Spleen (tissue), 7 donors: ENCODE data around the gene MOK.

ENCODE experiments used
- POLR2AphosphoS5 ChIP-seq, 3 donors: sonication (generic); formaldehyde crosslinking; IDR thresholded peaks; one replicate each; pipeline ENCODE4 v1.5.1; 2017; ENCODE audit warnings: antibody characterized with exemption in 3 of 3
- TF ChIP-seq, protein P1 (sequence below), 11 experiments: fragments of 200-600 bp in 7 of 11; fragments of 450-650 bp in 4 of 11; sonication (generic) in 4 of 11; IDR thresholded peaks in 8 of 11; conservative IDR thresholded peaks in 3 of 11; 1 replicate in 7 of 11; 2 replicates in 4 of 11; pipeline versions ENCODE4 v1.4.0 to v1.8.0; 2016 to 2021; ENCODE audit warnings: antibody characterized with exemption in 11 of 11, inconsistent platforms in 4 of 11, mild to moderate bottlenecking in 1 of 11
- donor health status: DM: no; HTN: no; CAD: no; lungs with moderate emphysema.
- donor health status: DM: no; HTN: no; CAD: no.
- donor health status: DM: no; HTN: no; CAD: no.

DNA sequence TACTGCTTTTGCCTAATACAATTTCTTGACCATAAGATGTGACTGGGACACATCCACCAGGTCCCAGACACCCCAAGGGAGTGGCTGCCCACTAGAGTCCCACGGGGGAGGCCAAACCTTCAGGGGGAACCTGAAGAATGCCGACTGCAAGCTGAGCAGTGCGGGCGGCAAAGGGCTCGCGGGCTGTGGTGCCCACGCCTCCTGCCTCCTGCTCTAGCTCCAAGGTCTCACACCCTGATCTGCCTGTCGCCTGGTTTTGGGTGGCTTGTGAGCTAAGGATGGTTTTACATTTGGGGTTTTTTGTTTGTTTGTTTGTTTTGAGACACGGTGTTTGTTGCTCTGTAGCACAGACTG lies 75.2 kb downstream of the MOK start:
- TF ChIP-seq POLR2AphosphoS5 (IDR thresholded peaks at IDR 0.05): no peak
- TF ChIP-seq, protein P1, sequence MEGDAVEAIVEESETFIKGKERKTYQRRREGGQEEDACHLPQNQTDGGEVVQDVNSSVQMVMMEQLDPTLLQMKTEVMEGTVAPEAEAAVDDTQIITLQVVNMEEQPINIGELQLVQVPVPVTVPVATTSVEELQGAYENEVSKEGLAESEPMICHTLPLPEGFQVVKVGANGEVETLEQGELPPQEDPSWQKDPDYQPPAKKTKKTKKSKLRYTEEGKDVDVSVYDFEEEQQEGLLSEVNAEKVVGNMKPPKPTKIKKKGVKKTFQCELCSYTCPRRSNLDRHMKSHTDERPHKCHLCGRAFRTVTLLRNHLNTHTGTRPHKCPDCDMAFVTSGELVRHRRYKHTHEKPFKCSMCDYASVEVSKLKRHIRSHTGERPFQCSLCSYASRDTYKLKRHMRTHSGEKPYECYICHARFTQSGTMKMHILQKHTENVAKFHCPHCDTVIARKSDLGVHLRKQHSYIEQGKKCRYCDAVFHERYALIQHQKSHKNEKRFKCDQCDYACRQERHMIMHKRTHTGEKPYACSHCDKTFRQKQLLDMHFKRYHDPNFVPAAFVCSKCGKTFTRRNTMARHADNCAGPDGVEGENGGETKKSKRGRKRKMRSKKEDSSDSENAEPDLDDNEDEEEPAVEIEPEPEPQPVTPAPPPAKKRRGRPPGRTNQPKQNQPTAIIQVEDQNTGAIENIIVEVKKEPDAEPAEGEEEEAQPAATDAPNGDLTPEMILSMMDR (IDR thresholded peaks at IDR 0.05 in 8 of 11, conservative IDR thresholded peaks at IDR 0.05 in 3 of 11): no peak
